HG03175 (cell line): ENCODE data around the gene CDKL5.
"Not testable (repeated sequence)": the region's sequence is repeated elsewhere in the genome, so short reads cannot be mapped to it uniquely, and the experiment has no call there.

ENCODE experiments used
- ATAC-seq: cut with Tn5 transposase; IDR thresholded peaks from one replicate; pipeline ENCODE4 v1.9.1; 2021; ENCODE audit warnings: mild to moderate bottlenecking, moderate library complexity; ENCODE audit not compliant: unreplicated experiment

CDKL5 gene

GRCh38 chrX:18573556-18573955, 148.1 kb downstream of the CDKL5 start:
- ATAC-seq, result no peak

GRCh38 chrX:18574591-18574990, 149.2 kb downstream of the CDKL5 start:
- no peak for ATAC-seq

GRCh38 chrX:18575744-18576143, 150.3 kb downstream of the CDKL5 start:
- no peak for ATAC-seq

- no peak for ATAC-seq
Measured at GRCh38 chrX:18577400-18577799, 152.0 kb downstream of the CDKL5 start.

GRCh38 chrX:18578546-18578945, 153.1 kb downstream of the CDKL5 start:
- ATAC-seq, result no peak

GRCh38 chrX:18579495-18579894, 154.1 kb downstream of the CDKL5 start:
- no peak for ATAC-seq

- no peak for ATAC-seq
Measured at GRCh38 chrX:18582910-18583493, 157.6 kb downstream of the CDKL5 start.

- ATAC-seq, result not testable (repeated sequence)
Measured at GRCh38 chrX:18589292-18589691, 163.9 kb downstream of the CDKL5 start.

- no peak for ATAC-seq
Measured at GRCh38 chrX:18591834-18592233, 166.4 kb downstream of the CDKL5 start.

GRCh38 chrX:18594079-18594478, 168.7 kb downstream of the CDKL5 start:
- ATAC-seq, result no peak

GRCh38 chrX:18596096-18596495, 170.7 kb downstream of the CDKL5 start:
- no peak for ATAC-seq

GRCh38 chrX:18598413-18598812, 173.0 kb downstream of the CDKL5 start:
- ATAC-seq, result no peak

GRCh38 chrX:18607966-18608365, 182.6 kb downstream of the CDKL5 start:
- ATAC-seq, result no peak

- ATAC-seq, result no peak
Measured at GRCh38 chrX:18613930-18614639, 188.7 kb downstream of the CDKL5 start.

GRCh38 chrX:18616688-18617406, 191.4 kb downstream of the CDKL5 start:
- no peak for ATAC-seq

GRCh38 chrX:18617407-18617750, 192.0 kb downstream of the CDKL5 start:
- ATAC-seq, result no peak

- no peak for ATAC-seq
Measured at GRCh38 chrX:18619288-18619687, 193.9 kb downstream of the CDKL5 start.

GRCh38 chrX:18620349-18620748, 194.9 kb downstream of the CDKL5 start:
- no peak for ATAC-seq

- ATAC-seq, result no peak
Measured at GRCh38 chrX:18624599-18624998, 199.2 kb downstream of the CDKL5 start.

GRCh38 chrX:18630934-18631333, 205.5 kb downstream of the CDKL5 start:
- ATAC-seq, result no peak

GRCh38 chrX:18638398-18638797, 213.0 kb downstream of the CDKL5 start:
- ATAC-seq, result no peak

- ATAC-seq, result no peak
Measured at GRCh38 chrX:18639280-18639679, 213.9 kb downstream of the CDKL5 start.
